OCI-LY7 (cell line): ENCODE results near the gene ZNF22. TPM values are rescaled to one million over a fixed set of nuclear protein-coding genes. Genes with fewer than 3 reads are reported as not detected.

Experiments used
- BruUV-seq: library from RNA; stranded (reverse); fragments of 400-500 nt; replicated peaks from 2 replicates; lab custom pipeline; 2021; lab: Mats Ljungman, UMichigan
- CTCF ChIA-PET: fragments of 300-600 bp; sonication (Branson Sonifier 250); formaldehyde crosslinking; loops from one replicate; lab custom pipeline; 2022; ENCODE audit warnings: antibody characterized with exemption; ENCODE audit not compliant: unreplicated experiment; lab: Charles Lee
- POLR2A ChIA-PET: fragments of 300-600 bp; sonication (Branson Sonifier 250); formaldehyde crosslinking; loops from one replicate; lab custom pipeline; 2022; ENCODE audit warnings: antibody characterized with exemption; lab: Charles Lee
- DNase-seq: peaks from one replicate; pipeline ENCODE4 v3.0.0-alpha.2; 2015; ENCODE audit warnings: low spot score
- H2AFZ ChIP-seq: fragments of 200-600 bp; sonication (generic), shearing (Covaris generic); 2 replicates; pipeline ENCODE4 v1.6.1; 2014; ENCODE audit warnings: mild to moderate bottlenecking, antibody characterized with exemption, low read length, moderate library complexity
- H3K27ac ChIP-seq: fragments of 200-600 bp; sonication (generic); 2 replicates; pipeline ENCODE4 v1.5.1; 2014; ENCODE audit warnings: mixed run types, low read depth, mild to moderate bottlenecking, moderate library complexity, low read length, inconsistent platforms; ENCODE audit not compliant: poor library complexity, severe bottlenecking
- H3K36me3 ChIP-seq: fragments of 200-600 bp; sonication (generic); 2 replicates; pipeline ENCODE4 v1.6.1; 2014; ENCODE audit warnings: mild to moderate bottlenecking, antibody characterized with exemption, low read length, moderate library complexity, mixed read lengths; ENCODE audit not compliant: insufficient read depth
- H3K4me1 ChIP-seq: fragments of 200-600 bp; sonication (generic); 2 replicates; pipeline ENCODE4 v1.5.1; 2014; ENCODE audit warnings: mild to moderate bottlenecking, low read length; ENCODE audit not compliant: insufficient read depth, poor library complexity, severe bottlenecking
- H3K4me2 ChIP-seq: fragments of 200-600 bp; sonication (generic); 2 replicates; pipeline ENCODE4 v1.6.1; 2014; ENCODE audit warnings: mild to moderate bottlenecking, low read length
- H3K4me3 ChIP-seq: fragments of 200-600 bp; sonication (generic); 2 replicates; pipeline ENCODE4 v1.5.1; 2014; ENCODE audit warnings: mild to moderate bottlenecking, low read depth, low read length; ENCODE audit not compliant: poor library complexity, severe bottlenecking
- H3K79me2 ChIP-seq: fragments of 200-600 bp; sonication (generic); 2 replicates; pipeline ENCODE4 v1.6.1; 2016; ENCODE audit warnings: low read depth, mild to moderate bottlenecking, low read length, moderate library complexity, mixed read lengths; ENCODE audit not compliant: insufficient read depth
- H3K9me2 ChIP-seq: fragments of 200-600 bp; sonication (generic); 2 replicates; pipeline ENCODE4 v1.6.1; 2016; ENCODE audit warnings: mild to moderate bottlenecking, low read length, mixed read lengths; ENCODE audit not compliant: insufficient read depth
- H3K9me3 ChIP-seq: fragments of 200-600 bp; sonication (generic); 2 replicates; pipeline ENCODE4 v1.6.1; 2014; ENCODE audit warnings: mild to moderate bottlenecking, mixed run types, low read length, mixed read lengths
- H4K20me1 ChIP-seq: fragments of 200-600 bp; sonication (generic); 2 replicates; pipeline ENCODE4 v1.6.1; 2014; ENCODE audit warnings: mild to moderate bottlenecking, antibody characterized with exemption, low read length, moderate library complexity, mixed read lengths; ENCODE audit not compliant: insufficient read depth
- CTCF ChIP-seq: fragments of 200-600 bp; sonication (generic); conservative IDR thresholded peaks from 2 replicates; pipeline ENCODE4 v1.5.1; 2014; ENCODE audit warnings: mild to moderate bottlenecking, antibody characterized with exemption, low read length, moderate library complexity, mixed read lengths
- EZH2phosphoT487 ChIP-seq: fragments of 200-600 bp; sonication (generic); IDR thresholded peaks from 2 replicates; pipeline ENCODE4 v1.6.1; 2018; ENCODE audit warnings: low read depth, borderline replicate concordance, mild to moderate bottlenecking, mixed run types, antibody characterized with exemption, low read length, moderate library complexity, mixed read lengths
- intact Hi-C: fragments of 100-400 bp; cut with micrococcal nuclease; formaldehyde crosslinking; loops from one replicate; pipeline ENCODE4 v1.10.0; 2022; ENCODE audit not compliant: unreplicated experiment
- total RNA-seq, 2 experiments: library from RNA; depleted of rRNA in 1 of 2; stranded (reverse); fragments of >200 nt in 1 of 2; shearing (Covaris generic) in 1 of 2; gene quantifications; 2 replicates each; pipeline ENCODE4 v1.2.3, GENCODE V29; 2014 to 2022

The ZNF22 gene
- total RNA-seq, 2 experiments from 2014 or later: 33.3 to 46.6 TPM

- no peak for TF ChIP-seq CTCF
- TF ChIP-seq EZH2phosphoT487: no peak
- Histone ChIP-seq H3K4me2 (no peak overlapping the region), H3K4me3 (no peak overlapping the region), H2AFZ (no peak overlapping the region), H3K9me3 (no peaks in the 10 kb centered on the region), H3K9me2 (no peaks in the 10 kb centered on the region), H3K4me1 (peaks cover 17% of the 10 kb centered on the region), H3K36me3 (no peaks in the 10 kb centered on the region), H3K27ac (no peak overlapping the region), H3K79me2 (no peaks in the 10 kb centered on the region), H4K20me1 (no peaks in the 10 kb centered on the region)
- DNase-seq: no peak
- ChIA-PET CTCF (no interaction called here), POLR2A (no interaction called here)
- BruUV-seq: no TSS peak
- intact Hi-C loops: no loop called here
Measured at GRCh38 chr10:44992070-44992731, 8.5 kb upstream of the ZNF22 start.

- Histone ChIP-seq H3K4me3 (no peak overlapping the region), H3K4me1 (peaks cover 17% of the 10 kb centered on the region), H3K4me2 (no peak overlapping the region), H3K36me3 (no peaks in the 10 kb centered on the region), H4K20me1 (no peaks in the 10 kb centered on the region), H2AFZ (no peak overlapping the region), H3K79me2 (no peaks in the 10 kb centered on the region), H3K9me2 (no peaks in the 10 kb centered on the region), H3K27ac (no peak overlapping the region), H3K9me3 (no peaks in the 10 kb centered on the region)
- TF ChIP-seq CTCF (no peak), EZH2phosphoT487 (no peak)
- CTCF ChIA-PET: no interaction called here
- BruUV-seq: no TSS peak
- no peak for DNase-seq
- intact Hi-C loops: no loop called here
- POLR2A ChIA-PET: no interaction called here
Measured at GRCh38 chr10:44992732-44993225, 7.9 kb upstream of the ZNF22 start.

GRCh38 chr10:44993226-44993921, 7.3 kb upstream of the ZNF22 start:
- Histone ChIP-seq H3K9me2 (no peaks in the 10 kb centered on the region), H3K4me3 (no peak overlapping the region), H3K36me3 (no peaks in the 10 kb centered on the region), H2AFZ (no peak overlapping the region), H3K4me1 (peaks cover 17% of the 10 kb centered on the region), H3K9me3 (no peaks in the 10 kb centered on the region), H3K4me2 (no peak overlapping the region), H3K27ac (no peak overlapping the region), H4K20me1 (no peaks in the 10 kb centered on the region), H3K79me2 (no peaks in the 10 kb centered on the region)
- no TSS peak for BruUV-seq
- POLR2A ChIA-PET: no interaction called here
- TF ChIP-seq CTCF (no peak), EZH2phosphoT487 (no peak)
- intact Hi-C loops: no loop called here
- CTCF ChIA-PET: no interaction called here
- no peak for DNase-seq
